NCI-H82 treated with DMSO at 0.1 percent for 48 hours (cell line): ENCODE results near the gene SLC16A11.
"Not testable (repeated sequence)": the region's sequence is repeated elsewhere in the genome, so short reads cannot be mapped to it uniquely, and the experiment has no call there.

Source experiments
- DNase-seq: peaks from one replicate; lab custom pipeline; 2025; ENCODE audit not compliant: unreplicated experiment; lab: John Stamatoyannopoulos, UW

The SLC16A11 gene

GRCh38 chr17:7043497-7044198, at the start of gene SLC16A11:
Gene SLC16A11, minus strand, starts transcription at chr17:7044092. Its CDS starts 579 bp downstream, at chr17:7043513.
- DNase-seq: no peak

GRCh38 chr17:7091311-7092005, 47.6 kb upstream of the SLC16A11 start:
- DNase-seq: not testable (repeated sequence)

DNA sequence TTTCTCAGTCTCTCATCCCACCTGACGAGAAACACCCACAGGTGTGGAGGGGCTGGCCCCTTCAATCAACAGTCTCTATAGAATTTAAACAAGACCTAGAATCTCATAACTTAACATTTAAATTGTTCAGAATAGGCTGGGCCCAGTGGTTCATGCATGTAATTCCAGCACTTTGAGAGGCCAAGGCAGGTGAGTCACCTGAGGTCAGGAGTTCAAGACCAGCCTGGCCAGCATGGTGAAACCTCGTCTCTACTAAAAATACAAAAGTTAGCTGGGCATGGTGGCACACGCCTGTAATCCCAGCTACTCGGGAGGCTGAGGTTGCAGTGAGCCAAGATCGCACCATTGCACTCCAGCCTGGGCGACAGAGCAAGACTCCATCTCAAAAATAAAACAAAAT, 45.7 kb upstream of the SLC16A11 start:
- not testable (repeated sequence) for DNase-seq

GRCh38 chr17:7088442-7088841, 44.5 kb upstream of the SLC16A11 start:
- peak; percentile 35 for DNase-seq

- DNase-seq: no peak
Observed at GRCh38 chr17:7084088-7084487, 40.2 kb upstream of the SLC16A11 start.

- DNase-seq: no peak
Observed at GRCh38 chr17:7083592-7083991, 39.7 kb upstream of the SLC16A11 start.

GRCh38 chr17:7081341-7082062, 37.6 kb upstream of the SLC16A11 start:
- no peak for DNase-seq

- DNase-seq: no peak
Observed at GRCh38 chr17:7080456-7081041, 36.7 kb upstream of the SLC16A11 start.

- DNase-seq: no peak
Observed at GRCh38 chr17:7079581-7080455, 35.9 kb upstream of the SLC16A11 start, which contains the start of gene CLEC10A. Gene CLEC10A, minus strand, starts transcription at chr17:7080251. Its CDS starts 1,439 bp downstream, at chr17:7078812.

DNA sequence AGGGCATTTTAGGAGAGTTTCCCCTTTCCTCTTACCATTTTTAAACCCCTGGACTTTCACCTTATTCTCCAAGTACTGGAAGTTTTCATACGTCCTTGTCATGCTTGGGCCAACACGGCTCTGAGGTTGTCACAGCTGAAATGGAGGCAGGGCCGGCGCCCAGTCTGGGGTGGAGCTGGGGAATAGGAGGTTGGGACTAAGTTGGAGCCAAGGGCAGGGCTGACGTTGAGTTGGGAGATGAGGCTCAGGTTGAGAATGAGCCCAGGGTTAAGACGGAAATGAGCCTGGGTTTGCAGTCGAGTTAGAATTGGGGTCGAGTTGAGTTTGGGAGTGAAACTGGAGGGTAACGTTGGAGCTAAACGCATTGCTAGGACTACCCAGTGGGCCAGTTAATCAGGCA, 34.8 kb upstream of the SLC16A11 start:
- DNase-seq: no peak

DNA sequence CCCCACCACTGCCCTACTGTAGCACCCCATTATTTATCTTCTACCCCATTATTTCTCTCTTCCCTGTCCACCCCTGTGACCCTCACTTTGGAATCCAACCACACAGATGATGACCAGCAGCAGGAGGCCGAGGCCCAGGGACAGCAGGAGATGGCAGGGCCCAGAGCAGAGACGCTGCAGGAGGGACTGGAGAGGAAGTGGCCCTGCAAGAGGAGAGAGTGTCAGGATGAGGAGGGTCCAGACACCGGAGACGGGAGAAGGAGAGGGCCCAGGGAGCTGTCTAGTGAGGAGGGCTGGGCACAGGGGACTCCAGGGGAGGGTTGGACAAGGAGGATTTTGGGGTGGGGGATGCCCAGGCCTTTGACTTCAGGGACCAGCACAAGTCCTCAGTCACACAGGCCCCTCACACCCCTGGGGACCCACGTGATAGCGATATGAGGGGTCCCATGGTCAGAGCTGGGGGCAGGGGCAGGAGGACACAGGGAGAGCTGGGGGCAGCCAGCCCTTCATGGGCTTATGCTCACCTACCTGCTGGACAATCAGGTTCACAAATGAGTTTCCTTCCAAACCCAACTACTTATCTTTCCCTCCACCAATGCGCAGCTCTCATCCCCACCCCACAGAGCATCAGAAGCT, 34.1 kb upstream of the SLC16A11 start:
- DNase-seq: no peak

DNA sequence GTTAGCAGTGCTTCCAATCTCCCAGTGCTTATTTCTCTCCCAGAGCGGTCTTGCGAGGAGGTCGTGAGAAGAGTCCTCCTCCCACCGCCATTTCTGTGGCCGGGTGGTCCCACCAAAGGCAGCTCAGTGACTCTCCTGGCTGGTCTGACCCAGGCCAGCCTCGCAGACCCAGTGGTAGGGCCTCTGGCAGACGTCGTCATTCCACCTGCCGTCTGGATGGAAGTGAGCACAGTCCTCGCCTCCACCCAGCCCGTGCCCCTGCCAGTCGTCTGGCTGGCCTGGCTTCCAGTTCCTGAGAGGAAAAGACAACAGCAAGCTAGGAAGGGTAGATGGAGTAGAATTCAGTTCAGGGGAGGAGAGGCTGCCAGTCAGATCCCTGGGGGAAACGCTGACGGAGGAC, 31.0 kb upstream of the SLC16A11 start:
- no peak for DNase-seq

- DNase-seq: no peak
Observed at GRCh38 chr17:7072406-7072805, 28.5 kb upstream of the SLC16A11 start.

GRCh38 chr17:7070712-7071111, 26.8 kb upstream of the SLC16A11 start:
- no peak for DNase-seq

- no peak for DNase-seq
Observed at GRCh38 chr17:7068268-7068667, 24.4 kb upstream of the SLC16A11 start.

- no peak for DNase-seq
Observed at GRCh38 chr17:7067198-7067597, 23.3 kb upstream of the SLC16A11 start.

DNA sequence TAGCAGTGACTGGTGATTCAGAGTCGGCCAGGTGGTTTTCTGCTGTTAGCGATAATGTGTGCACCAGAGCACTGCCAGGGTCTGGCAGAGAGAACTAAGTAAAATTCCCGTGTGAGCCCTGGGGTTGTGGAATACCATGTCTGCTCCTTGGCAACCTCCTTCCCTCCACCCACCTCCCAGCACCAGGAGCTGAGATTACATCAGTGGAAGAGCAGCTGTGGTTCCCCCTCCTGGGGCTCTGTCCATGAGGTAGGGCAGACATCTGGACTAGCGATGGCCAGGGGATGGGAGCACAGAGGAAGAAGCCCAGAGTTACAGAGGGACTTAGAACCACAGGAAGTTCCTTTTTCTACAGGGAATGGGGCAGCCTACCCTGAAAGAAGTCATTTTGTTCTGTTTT, 20.4 kb upstream of the SLC16A11 start:
- no peak for DNase-seq

DNA sequence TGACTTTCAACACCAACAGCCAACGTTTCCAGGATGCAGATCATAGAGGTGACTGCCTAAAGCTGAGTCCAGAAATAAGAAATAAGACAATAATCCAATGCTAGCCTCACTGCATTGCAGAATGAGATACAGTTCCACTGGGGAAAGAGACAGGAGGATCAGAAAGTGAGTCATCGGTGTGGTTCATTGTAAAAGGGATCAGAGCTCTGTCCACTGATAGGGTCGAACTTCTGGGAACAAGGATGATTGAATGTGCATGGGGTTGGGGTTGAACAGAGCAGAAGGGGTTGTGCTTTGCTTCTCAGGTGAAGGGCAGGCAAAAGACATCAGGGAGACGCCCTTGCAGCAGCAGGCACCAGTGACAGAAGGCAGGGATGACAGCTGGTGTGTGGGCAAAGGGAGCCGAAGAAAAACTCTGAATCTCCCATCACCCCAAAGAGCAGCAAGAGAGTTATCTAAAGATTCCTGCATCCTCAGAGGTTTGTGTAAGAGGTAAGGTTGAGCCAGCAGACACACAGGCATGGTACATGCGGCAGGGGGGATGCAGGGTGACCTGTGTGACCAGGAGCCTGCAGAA, 19.7 kb upstream of the SLC16A11 start:
- DNase-seq: no peak

- DNase-seq: no peak
Observed at GRCh38 chr17:7060165-7060891, 16.4 kb upstream of the SLC16A11 start.
